HG03108 (cell line): ENCODE results near the gene CHRNB2.
A peak's percentile ranks its signal among the peaks of the same experiment; 100 is the strongest.

Source experiments
- ATAC-seq: cut with Tn5 transposase; IDR thresholded peaks from one replicate; pipeline ENCODE4 v1.9.1; 2021; ENCODE audit warnings: moderate library complexity; ENCODE audit not compliant: unreplicated experiment

Gene CHRNB2

DNA sequence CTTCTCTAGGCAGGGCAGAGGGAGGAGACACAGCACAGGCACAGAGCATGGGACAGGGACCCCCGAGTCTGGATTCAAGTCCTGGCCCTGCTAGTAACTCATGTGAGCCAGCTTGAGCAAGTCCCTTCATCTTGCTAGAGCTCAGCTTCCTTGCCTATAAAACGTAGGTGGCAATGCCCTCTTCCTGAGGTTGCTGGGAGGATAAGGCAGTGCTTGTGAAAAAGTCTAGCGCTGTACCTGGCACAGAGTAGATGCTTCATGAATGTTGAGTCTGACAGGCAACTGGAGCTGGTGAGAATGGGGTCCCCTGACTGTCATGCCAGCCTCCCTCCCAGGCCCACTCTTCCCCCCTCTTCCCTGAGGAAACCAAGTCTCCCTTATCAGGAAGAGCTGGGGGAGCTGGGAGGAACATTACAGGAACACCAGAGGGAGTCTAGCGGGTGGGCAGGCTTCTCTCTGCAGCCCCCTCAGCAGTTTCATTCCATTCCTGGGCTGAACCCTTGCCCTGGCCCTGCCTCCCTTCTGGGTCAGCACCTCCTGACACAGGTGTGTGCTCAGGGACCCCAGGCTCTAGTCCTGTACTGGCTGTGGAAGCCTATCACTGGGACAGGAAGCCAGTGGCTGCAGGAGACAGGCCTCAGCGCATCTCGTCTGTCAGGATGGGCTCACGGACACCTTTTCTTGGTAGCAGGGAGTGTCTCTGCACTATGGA is 9.9 kb downstream of the CHRNB2 start:
- no peak for ATAC-seq

DNA sequence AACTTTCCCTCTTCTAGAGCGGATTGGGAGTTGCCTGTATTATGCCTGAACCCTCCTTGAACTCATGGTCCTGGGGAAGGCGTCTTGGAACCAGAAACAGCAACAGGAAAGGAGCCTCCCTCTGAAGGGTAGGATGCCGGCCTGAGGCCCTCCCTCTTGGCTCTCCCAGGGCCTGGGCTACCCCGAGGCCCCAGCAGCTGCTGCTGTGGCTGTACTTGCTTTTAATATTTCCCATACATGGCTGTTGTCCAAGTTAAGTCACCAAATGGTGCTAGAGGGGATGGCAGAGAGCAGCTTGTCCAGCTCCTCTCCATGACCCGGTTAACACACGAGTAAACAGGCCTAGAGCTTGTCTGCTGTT is 10.5 kb downstream of the CHRNB2 start:
- no peak for ATAC-seq

DNA sequence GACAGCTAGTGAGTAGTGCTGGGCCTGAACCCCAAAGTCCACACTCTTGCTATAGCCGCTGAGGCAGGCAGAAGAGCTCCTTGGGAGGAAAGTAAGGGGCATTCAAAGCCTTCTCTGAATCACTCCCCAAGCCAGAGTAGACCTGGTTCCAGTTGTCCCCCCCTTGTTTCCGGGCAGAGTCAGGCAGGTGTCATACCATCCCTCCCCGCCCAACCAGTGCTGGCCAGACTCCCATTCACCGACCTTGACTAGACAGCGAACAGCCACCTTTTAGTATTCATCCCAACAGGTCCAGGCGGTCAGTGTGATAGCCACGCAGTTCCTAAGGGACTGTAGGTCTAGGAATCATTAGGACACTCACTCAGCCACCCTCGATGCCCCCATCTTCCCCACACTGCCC is 11.8 kb downstream of the CHRNB2 start:
- no peak for ATAC-seq

DNA sequence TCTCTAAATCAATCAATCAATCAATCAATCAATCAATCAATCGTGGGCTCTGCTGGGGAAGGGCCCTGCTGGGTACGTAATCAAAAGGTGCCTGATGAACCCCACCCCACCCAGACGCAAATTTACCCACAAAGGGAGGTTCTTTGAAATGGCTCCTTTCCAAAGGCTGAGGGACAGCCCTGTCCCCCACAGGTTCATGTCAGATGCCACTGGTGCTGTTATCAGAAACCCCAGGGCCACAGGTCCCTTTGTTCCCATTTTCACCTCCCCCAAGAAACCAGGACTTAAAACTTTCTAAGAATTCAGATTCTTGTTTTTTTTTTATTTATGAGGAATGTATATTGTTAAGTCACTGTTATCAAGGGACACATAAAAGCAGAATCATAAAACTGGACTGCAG is 14.2 kb downstream of the CHRNB2 start:
- ATAC-seq: no peak

DNA sequence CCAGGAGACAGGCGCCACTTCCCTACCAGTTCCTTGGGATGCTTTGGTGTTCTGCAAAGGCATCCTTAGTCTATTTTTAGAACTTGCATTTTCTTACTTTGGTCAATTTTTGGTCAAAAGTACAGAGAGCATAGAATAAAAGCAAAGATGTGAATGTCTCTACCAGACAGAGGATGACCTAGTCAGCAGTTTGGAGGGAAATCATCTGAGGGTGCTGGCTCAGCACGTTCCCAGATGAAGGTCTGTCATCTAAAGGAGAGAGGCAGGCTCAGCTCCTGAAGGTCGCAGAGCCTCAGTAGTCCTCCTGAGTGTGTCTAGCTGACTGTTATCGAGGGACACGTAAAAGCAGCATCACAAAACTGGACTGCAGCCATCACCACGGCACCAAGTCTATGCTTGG is 15.3 kb downstream of the CHRNB2 start:
- ATAC-seq: no peak

DNA sequence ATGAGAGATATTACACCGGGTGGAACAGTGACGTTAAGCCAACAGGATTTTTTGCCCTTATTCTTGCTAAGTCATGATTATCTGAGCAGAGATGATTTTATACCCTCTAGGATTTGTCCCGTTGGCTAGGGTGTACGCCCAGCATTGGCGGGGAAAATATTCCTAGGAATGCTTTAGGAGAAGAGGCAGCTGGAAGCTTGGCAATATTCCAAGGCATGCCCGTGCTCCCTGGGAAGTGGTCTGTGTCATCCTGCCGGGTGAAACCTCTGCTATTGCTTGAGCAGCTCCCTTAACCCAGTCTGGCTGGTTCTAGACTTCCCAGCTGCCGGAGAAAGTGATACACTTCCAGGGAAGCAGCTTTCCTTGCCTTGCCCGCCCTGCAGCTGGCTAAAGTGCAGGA is 16.2 kb downstream of the CHRNB2 start:
- ATAC-seq: no peak

DNA sequence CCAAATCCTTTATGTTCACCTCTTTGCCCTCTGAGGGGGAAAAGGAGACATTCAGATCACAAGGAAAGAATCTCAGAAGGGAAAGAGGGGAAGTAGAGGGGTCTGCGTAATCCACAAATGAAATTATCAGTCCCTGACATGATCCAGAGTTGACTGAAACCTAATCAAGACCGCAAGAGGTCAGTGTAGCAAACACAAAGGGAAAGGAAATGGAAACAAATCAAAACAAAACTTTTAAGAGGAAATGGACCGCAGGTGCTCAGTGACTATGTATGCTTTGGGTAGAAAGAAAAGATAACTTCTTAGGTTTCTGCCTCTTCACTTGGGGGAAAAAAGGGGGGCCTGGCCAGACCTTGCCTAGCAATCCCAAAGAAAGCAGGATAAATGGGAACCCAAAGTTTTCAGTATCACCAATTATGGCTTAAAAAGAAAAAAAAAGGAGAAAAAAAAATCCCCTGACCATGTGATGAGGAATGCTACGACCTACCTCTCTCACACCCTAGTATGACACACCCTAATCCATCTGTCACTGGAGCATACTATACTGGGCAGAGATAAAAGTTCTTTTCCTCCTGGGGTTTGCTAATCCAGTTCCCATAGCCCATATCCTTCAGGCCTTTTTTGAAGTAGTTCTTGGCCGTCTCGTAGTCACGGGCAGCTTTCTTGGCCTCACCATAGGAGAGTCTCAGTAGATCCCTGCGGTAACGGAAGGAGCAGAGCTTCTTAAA is 16.9 kb downstream of the CHRNB2 start:
- ATAC-seq: no peak

DNA sequence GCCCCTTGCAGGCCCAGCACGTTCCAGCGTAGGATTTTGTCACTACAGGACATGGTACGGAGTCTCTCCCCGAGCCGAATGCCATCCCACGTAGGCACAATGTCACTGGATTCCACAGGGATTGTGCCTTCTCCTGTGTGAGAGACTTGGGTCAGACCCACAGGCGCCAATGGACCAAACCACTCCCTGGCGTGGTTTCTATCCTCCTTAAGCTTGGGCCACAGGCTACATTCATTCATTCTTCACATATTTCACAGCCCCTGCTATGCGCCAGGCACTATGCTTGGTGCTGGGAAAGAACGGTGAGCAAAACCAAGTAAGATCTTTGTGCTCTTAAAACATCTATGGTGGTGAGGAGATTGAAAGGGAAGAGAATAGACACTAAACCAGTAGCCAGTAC is 18.7 kb downstream of the CHRNB2 start:
- ATAC-seq: no peak

DNA sequence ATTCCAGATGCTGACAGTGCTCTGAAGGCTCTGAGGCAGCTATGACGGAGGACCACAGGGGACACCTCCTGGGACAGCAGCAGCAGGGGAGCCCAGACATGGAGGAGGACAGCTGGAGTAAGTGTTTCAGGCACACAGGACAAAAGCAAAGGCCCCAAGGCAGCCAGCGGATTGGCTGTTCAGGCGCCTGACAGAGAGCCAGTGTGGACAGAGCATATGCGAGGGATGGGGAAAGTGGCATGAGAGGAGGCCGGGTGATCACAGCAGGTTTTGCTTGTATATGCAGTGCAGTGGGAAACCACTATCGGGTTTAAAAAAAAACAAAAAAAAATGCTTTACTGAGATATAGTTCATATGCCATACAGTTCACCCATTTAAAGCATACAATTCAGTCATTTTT is 19.1 kb downstream of the CHRNB2 start:
- no peak for ATAC-seq

DNA sequence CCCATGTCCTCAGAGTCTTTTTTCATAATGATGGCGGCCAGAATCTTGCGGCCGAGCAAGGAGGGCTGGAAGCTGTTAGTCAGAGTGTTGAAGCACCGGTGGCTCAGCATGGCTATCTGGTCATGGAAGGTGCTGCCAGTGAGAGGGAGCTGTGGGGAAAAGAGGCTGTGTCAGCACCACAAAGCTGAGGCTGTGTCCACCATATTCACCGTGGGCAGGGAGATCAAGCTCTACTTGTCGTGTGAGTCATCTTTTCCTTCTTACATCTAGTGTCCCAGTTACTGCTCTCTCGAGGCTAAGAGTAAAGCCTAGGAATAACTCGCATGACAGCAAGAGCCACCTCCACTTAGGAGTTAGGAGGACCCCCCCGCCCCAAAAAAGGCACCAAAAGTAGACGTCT is 22.2 kb downstream of the CHRNB2 start:
- no peak for ATAC-seq

DNA sequence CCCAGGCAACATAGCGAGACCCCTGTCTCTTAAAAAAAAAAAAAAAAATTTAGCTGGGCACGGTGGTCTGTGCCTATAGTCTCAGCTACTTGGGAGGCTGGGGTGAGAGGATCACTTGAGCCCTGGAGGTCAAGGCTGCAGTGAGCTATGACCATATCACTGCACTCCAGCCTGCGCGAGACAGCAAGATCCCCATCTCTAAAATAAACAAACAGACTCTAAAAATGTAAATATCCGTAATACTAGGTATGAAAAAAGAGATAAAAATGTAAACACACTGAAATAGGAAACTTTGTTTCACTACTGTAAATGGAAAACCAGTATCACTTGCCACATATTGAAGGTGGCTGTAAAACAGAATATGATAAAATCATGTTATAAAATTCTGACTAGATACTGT is 23.2 kb downstream of the CHRNB2 start:
- ATAC-seq: no peak

DNA sequence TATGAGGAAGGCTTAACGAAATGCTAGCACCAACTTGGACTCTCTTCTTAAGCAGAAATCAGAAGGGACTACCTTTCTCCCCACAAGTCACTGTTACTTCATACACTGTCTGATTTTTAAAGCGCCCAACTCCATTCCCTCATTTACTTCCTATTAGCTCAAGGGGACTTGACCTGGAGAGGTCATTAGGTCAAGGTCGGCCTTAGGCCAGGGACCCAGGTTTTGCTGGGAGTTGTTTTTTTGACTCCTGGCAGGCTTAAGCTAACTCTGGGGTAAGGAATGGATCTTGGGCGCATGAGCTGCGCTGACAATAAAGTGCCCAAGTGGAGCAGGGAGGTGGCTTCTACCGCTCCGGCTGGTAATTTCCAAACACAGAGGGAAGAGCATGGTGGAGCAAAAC is 23.6 kb downstream of the CHRNB2 start:
- ATAC-seq: no peak

DNA sequence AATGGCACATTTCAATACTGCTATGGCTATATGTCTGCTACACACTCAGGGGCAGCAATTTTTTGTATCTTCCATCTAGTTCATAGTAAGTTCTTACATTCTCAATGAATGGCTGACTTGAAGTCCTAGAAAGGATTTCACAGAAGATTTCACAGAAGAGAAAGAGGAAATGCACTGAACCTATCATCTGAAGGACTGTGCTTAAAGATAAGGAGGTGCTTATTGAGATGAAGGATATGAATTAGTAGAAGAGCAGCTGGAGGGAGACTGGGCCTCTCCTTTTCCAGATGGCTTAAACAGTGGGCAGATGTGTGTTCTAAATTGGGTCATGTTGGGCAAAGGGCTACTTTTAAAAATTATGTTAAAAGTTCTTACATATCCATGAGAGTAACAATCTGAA is 25.8 kb downstream of the CHRNB2 start:
- ATAC-seq: no peak

DNA sequence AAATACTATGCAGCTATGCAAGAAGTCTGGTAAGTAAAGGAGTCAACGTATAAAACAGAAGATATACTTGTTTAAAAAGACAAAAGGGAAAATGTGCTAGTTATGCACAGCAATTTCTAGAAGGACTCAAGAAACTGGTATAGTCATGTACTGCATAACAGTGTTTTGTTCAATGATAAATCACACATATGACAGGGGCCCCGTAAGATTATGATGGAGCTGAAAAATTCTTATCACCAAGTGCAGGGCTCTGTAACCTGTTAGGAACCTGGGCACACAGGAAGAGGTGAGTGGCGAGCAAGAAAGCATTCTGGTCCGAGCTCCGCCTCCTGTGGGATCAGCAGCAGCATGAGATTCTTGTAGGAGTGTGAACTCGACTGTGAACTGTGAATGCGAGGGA is 27.2 kb downstream of the CHRNB2 start:
- no peak for ATAC-seq

DNA sequence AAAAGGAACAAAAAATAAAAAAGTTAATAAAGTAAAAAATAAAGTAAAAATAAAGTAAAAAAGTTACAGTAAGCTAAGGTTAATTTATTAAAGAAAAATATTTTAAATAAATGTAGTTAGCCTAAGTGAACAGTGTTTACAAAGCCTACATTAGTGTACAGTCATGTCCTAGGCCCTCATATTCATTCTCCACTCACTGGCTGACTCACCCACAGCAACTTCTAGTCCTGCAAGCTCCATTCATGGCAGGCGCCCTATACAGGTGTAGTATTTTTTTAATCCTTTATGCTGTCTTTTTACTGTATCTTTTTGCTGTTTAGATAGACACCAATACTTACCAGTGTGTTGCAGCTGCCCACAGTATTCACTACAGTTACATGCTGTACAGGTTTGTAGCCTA is 28.0 kb downstream of the CHRNB2 start:
- no peak for ATAC-seq

DNA sequence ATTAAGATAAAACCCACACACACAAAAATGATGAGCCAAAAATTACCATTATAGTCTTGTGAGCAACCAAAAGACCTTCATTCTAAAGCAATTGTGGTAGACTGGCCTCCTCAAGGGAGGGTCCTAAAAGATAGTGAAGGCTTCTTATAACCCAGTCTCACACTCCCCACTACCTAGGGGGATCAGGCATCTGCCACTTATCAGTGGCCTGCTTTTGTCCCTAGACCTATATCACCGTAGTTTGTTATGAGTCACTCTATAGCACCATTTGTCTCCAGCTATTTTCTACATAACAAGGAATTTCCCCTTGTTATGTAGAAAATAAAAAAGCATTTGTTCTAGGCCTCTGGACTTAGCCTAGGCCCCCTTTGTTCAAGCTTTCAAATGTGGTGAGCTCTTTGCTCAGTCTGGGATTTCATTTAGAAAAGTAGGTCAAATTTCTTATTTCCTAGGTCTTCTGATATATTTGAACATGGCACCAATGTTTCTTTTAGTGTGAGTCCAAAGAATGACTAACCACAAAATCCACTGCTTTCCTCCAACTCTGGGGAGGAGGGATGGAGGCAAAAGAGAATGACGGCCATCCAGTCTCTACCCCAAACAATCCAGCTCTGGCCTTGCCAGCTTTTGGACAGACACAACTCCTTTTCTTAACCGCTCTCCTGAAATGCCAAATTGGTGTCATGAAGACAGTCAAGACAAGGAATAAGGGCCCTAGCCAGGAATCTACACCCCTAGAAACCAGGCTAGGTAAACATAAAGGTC is 31.5 kb downstream of the CHRNB2 start:
- no peak for ATAC-seq

DNA sequence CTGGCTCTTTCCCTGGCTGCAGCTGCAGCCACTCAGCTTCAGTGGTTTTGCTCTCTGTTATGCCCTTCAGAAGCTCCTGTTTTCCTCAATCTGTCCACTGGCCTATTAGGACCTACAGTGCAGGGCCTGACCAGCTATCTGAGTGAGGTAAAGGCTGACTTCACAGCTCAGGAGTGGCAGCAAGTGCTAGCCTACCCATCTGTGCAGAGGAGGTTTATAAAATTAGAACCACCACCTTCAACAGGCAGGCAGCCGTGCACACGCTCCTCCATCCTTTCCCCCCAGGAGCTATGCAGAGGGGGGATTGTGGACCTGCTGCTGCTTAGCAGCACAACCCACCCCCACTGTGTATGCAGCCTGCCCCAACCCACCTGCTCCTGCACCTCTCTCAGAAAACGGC is 32.1 kb downstream of the CHRNB2 start:
- ATAC-seq: no peak

DNA sequence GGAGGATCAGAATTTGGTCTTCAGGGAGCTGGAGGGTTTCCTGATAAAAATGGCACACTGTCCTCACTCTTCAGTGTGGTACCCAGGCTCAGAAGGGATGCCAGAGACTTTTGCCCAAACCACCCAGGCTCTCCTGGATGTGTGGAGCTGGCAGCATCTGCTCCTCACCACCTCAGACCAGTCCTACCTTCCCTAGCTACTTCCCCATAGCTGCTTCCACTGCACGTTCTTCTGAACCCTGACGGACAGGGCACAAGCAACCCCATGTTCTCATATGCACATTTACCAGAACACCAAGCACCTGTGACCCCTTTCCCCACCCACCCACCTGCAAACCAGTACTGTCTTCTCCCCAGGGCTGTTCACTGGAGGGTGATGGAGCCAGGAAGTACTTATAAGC is 35.7 kb downstream of the CHRNB2 start:
- no peak for ATAC-seq

DNA sequence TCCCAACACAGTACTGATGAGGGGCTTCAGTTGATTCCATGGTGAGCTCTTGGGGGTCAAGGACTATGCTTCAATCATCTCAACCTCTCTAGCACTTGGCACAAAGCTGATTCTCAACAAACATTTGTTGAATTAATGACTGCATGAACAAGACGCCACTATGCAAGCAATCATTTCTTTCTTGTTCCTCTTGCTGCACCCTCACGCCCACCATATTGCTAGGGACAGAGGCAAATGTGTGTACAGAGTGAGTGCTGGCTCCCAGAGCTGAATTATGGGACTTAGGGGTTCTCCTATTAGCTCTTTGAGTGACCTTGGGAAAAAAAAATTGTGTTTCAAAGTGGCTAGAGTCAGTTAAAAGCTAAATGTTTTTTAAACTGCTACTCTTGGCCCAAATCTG is 38.0 kb downstream of the CHRNB2 start:
- no peak for ATAC-seq

DNA sequence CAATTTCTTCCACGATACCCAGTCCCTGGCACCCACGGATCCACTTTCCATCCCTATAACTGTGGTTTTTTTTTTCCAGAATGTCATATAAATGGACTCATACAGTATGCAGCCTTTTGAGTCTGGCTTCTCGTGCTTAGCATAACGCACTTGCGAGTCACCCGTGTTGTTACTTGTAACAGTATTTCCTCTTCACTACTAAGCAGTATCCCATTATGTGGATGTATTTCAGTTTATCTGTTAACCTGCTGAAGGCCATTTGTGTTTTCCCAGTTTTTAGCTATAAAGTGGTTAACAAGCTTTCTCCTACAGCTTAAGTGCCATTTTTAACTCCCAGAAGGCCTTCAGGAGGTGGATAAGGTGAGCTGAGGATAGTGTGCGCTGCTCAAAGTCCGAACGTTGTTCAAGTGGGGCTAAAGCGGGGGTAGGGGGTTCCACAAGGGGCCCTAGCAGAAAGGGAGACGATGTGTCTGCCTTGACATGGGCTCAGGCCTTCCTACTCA is 39.6 kb downstream of the CHRNB2 start:
- ATAC-seq: no peak

DNA sequence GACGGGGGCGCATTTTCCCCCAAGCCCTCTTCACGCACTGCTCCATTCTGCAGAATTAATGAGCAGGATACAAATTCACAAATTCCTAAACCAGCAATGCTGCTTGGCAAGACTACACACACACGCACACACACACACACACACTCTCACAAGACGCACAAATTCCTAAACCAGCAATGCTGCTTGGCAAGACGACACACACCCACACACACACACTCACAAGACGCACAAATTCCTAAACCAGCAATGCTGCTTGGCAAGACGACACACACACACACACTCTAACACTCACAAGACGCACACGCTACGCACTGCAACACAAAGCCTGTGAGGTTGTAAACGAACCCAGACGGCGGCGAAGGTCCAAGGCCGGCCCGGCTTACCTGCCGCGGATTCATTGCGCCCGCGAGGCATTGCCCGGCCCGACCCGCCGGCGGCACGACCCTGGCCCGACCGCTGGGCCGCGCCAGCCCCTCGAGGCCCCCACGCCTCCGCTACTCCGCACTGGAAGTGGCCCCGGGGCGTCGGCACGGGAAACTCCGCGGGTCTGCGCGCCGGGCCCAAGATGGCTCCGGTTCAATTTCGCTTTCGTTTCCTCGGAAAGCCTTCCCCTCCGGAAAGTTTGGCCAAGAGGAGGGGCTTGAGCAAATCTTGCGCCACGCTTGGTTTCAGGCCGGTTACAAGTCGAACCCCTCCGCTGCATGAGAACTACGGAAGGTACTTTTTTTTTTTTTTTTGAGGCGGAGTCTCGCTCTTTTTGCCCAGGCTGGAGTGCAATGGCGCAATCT is 40.2 kb downstream of the CHRNB2 start, which contains the start of gene ADAR:
TSS of gene ADAR (minus strand) at position 578 of the 788 bp plus-strand sequence. CDS start at position 398, 180 bp downstream.
- peak; percentile 53 for ATAC-seq
